Measurements from ENCODE around the gene OPN3. TPM values are rescaled to one million over a fixed set of nuclear protein-coding genes. Genes with fewer than 3 reads are reported as not detected.

The OPN3 gene, protein sequence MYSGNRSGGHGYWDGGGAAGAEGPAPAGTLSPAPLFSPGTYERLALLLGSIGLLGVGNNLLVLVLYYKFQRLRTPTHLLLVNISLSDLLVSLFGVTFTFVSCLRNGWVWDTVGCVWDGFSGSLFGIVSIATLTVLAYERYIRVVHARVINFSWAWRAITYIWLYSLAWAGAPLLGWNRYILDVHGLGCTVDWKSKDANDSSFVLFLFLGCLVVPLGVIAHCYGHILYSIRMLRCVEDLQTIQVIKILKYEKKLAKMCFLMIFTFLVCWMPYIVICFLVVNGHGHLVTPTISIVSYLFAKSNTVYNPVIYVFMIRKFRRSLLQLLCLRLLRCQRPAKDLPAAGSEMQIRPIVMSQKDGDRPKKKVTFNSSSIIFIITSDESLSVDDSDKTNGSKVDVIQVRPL
- total RNA-seq = 10 to 100 TPM; 10.2 to 18.5 TPM
- polyA plus RNA-seq = 10 to 100 TPM; 12.8 to 17.3 TPM
- long read RNA-seq, donor 1, transcript OPN3-206 (3 exons, 1,816 nt) = major isoform, 6 of 12 reads
- long read RNA-seq, donor 1, transcript OPN3-201 (4 exons, 2,620 nt) = major isoform, 6 of 12 reads
- long read RNA-seq, donor 1, partial matches to known transcripts = 0 of 12 reads
- long read RNA-seq, donor 1, other reads (novel, unspliced or antisense) = 0 of 12 reads
- long read RNA-seq, donor 2, partial matches to known transcripts = 0 of 4 reads
- long read RNA-seq, donor 2, other reads (novel, unspliced or antisense) = 0 of 4 reads
- long read RNA-seq, donor 3, transcript OPN3-206 (3 exons, 1,816 nt) = major isoform, 5 of 6 reads
- long read RNA-seq, donor 3, partial matches to known transcripts = 0 of 6 reads
- long read RNA-seq, donor 3, other reads (novel, unspliced or antisense) = 0 of 6 reads
- long read RNA-seq, donor 4, partial matches to known transcripts = 0 of 3 reads
- long read RNA-seq, donor 4, other reads (novel, unspliced or antisense) = 0 of 3 reads
- long read RNA-seq, donor 5, partial matches to known transcripts = 0 of 6 reads
- long read RNA-seq, donor 5, other reads (novel, unspliced or antisense) = 0 of 6 reads

DNA sequence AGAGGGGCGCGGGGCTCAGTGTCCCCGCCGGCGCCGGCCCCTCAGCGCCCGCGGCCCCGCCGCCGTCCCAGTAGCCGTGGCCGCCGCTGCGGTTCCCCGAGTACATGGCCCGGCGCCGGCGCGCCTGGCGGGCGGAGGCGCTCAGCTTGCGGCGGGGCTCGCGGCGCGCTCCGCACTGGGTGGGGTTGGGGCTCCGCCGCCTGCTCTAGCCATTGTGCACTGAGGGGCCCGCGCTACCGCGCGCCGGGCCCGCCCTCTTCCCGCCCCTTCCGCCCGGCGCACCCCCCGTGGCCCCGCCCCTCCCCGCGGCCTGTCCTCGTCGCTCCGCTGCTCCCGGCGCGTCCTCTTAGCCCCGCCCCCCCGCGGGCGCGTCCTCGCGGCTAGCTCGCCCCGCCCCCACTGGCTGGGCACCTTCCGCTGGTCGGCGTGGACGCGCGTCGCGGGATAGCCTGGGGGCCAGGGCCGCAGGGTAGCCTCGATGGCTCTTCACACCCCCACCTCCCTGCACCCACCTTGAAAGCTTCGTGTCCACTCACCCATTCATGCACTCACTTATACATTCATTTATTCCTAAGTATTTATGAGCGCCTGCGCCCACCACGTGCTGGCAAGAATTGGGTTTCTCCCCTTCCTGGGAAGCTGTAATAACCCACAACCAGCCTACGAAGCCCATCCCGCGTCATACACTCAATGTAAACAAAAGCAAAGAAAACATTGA is at the start of gene OPN3, which contains the start of gene CHML:
TSS of gene OPN3 (minus strand) at position 221 of the 718 bp plus-strand sequence. CDS start at position 106, 115 bp downstream.
TSS of gene CHML (minus strand) at position 221 of the 718 bp plus-strand sequence. CDS start 4,603 bp downstream, outside the sequence.
- ATAC-seq (ENCODE audit: insufficient read depth, low FRiP score) (peak; percentile 100), DNase-seq (peak; percentile 92 to 96 (median 95))
- peaks cover 0 to 17% (median 11%) of the 10 kb centered on the region in 5 donors for H3K4me1 ChIP-seq (ENCODE audit: control insufficient read depth in 5 of 5, insufficient read depth in 5 of 5, low read length in 5 of 5)
- peaks cover 0 to 4% (median under 1%) of the 10 kb centered on the region in 4 donors for H3K36me3 ChIP-seq (ENCODE audit: control insufficient read depth in 4 of 4, insufficient read depth in 4 of 4, low read length in 4 of 4)
- WGBS, 2 donors = 4 to 5% methylated on average over 57 to 81 of the region's 81 CpGs
- H3K9me3 ChIP-seq (ENCODE audit: control insufficient read depth in 4 of 4, insufficient read depth in 3 of 4, low read length in 3 of 4) = no peaks in the 10 kb centered on the region
- H3K27ac ChIP-seq (ENCODE audit: low read depth in 1 of 2, low read length in 1 of 2) = peak within 1 kb of the TSS; percentile 84
- TF ChIP-seq, protein P1, sequence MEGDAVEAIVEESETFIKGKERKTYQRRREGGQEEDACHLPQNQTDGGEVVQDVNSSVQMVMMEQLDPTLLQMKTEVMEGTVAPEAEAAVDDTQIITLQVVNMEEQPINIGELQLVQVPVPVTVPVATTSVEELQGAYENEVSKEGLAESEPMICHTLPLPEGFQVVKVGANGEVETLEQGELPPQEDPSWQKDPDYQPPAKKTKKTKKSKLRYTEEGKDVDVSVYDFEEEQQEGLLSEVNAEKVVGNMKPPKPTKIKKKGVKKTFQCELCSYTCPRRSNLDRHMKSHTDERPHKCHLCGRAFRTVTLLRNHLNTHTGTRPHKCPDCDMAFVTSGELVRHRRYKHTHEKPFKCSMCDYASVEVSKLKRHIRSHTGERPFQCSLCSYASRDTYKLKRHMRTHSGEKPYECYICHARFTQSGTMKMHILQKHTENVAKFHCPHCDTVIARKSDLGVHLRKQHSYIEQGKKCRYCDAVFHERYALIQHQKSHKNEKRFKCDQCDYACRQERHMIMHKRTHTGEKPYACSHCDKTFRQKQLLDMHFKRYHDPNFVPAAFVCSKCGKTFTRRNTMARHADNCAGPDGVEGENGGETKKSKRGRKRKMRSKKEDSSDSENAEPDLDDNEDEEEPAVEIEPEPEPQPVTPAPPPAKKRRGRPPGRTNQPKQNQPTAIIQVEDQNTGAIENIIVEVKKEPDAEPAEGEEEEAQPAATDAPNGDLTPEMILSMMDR (IDR thresholded peaks at IDR 0.05; ENCODE audit: control extremely low read depth, extremely low read depth) = no peak
- H3K9ac ChIP-seq (ENCODE audit: insufficient read depth in 1 of 2, low read length in 2 of 2) = peak within 1 kb of the TSS; percentile 77 to 92
- H3K27me3 ChIP-seq (ENCODE audit: control insufficient read depth in 3 of 3, insufficient read depth in 3 of 3, low read length in 2 of 3) = no peaks in the 10 kb centered on the region
- peak within 1 kb of the TSS; percentile 72 for H3K4me3 ChIP-seq

DNA sequence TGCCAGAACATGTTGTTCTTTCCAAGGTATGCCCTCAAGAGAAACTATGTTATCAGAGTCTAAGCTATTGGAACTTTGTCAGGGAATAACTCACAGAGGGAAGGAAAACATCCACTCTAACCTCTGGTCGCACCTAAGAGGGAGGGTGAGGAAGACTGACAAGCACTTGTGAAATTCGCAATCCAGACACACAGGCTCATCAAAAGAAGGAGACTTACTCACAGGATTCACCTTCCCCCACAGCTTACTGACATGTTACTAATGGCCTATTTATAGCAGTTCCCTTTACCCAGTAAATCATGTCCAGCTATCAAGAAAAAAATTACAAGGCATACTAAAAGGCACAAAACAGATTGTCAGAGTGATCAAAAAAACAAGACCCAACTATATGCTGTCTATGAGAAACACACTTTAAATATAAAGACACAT is 48.8 kb upstream of the OPN3 start:
- no peaks in the 10 kb centered on the region for H3K9me3 ChIP-seq (ENCODE audit: control insufficient read depth in 4 of 4, insufficient read depth in 3 of 4, low read length in 3 of 4)
- no peak for ATAC-seq (ENCODE audit: insufficient read depth, low FRiP score)
- 34 to 35% methylated on average over 2 of the region's 2 CpGs for WGBS, 2 donors
- H3K4me3 ChIP-seq = no peak overlapping the region
- no peaks in the 10 kb centered on the region for H3K36me3 ChIP-seq (ENCODE audit: control insufficient read depth in 4 of 4, insufficient read depth in 4 of 4, low read length in 4 of 4)
- no peak overlapping the region for H3K27ac ChIP-seq (ENCODE audit: low read depth in 1 of 2, low read length in 1 of 2)
- no peaks in the 10 kb centered on the region for H3K27me3 ChIP-seq (ENCODE audit: control insufficient read depth in 3 of 3, insufficient read depth in 3 of 3, low read length in 2 of 3)
- H3K4me1 ChIP-seq (ENCODE audit: control insufficient read depth in 5 of 5, insufficient read depth in 5 of 5, low read length in 5 of 5) = no peaks in the 10 kb centered on the region
- no peak overlapping the region for H3K9ac ChIP-seq (ENCODE audit: insufficient read depth in 1 of 2, low read length in 2 of 2)
- DNase-seq = no peak
- TF ChIP-seq, protein P1 (IDR thresholded peaks at IDR 0.05; ENCODE audit: control extremely low read depth, extremely low read depth) = no peak

DNA sequence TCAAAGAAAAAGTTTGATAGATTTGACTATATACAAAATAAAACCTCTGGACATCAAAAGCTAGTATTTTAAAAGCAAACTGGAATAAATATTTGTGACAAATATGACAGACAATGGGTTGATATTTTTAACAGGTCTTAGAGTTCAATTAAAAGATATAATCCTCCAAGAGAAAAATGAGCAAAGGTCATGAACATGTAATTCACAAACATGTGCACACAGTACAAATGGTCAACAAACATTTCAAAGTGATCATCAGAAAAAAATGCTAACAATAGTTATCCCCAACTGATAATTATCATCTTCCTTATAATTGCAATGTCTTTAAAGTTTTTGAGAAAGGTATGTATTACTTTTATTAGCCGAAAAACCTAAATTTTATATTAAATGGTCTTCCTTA is 43.9 kb upstream of the OPN3 start:
- WGBS, 2 donors = 96 to 97% methylated on average over 1 of the region's 1 CpG
- H3K27me3 ChIP-seq (ENCODE audit: control insufficient read depth in 3 of 3, insufficient read depth in 3 of 3, low read length in 2 of 3) = peaks cover 0 to under 1% (median 0%) of the 10 kb centered on the region in 3 donors
- TF ChIP-seq, protein P1 (IDR thresholded peaks at IDR 0.05; ENCODE audit: control extremely low read depth, extremely low read depth) = no peak
- no peaks in the 10 kb centered on the region for H3K9me3 ChIP-seq (ENCODE audit: control insufficient read depth in 4 of 4, insufficient read depth in 3 of 4, low read length in 3 of 4)
- no peaks in the 10 kb centered on the region for H3K36me3 ChIP-seq (ENCODE audit: control insufficient read depth in 4 of 4, insufficient read depth in 4 of 4, low read length in 4 of 4)
- no peak for ATAC-seq (ENCODE audit: insufficient read depth, low FRiP score)
- DNase-seq = no peak
- H3K9ac ChIP-seq (ENCODE audit: insufficient read depth in 1 of 2, low read length in 2 of 2) = no peak overlapping the region
- no peak overlapping the region for H3K27ac ChIP-seq (ENCODE audit: low read depth in 1 of 2, low read length in 1 of 2)
- no peaks in the 10 kb centered on the region for H3K4me1 ChIP-seq (ENCODE audit: control insufficient read depth in 5 of 5, insufficient read depth in 5 of 5, low read length in 5 of 5)
- H3K4me3 ChIP-seq = no peak overlapping the region

Data from lung (tissue), 16 donors.